ENCODE measurements around the gene FAM72B.
"Not testable (repeated sequence)": the region's sequence is repeated elsewhere in the genome, so short reads cannot be mapped to it uniquely, and the experiment has no call there.

GRCh38 chr1:121226295-121226904, 42.3 kb upstream of the FAM72B start:
- not testable (repeated sequence) for TF ChIP-seq CTCF, POLR2A (IDR thresholded peaks at IDR 0.05)
